HG03520 (cell line): Measurements from ENCODE around the gene HSD11B1.
A peak's percentile ranks its signal among the peaks of the same experiment; 100 is the strongest.
"Not testable (repeated sequence)": the region's sequence is repeated elsewhere in the genome, so short reads cannot be mapped to it uniquely, and the experiment has no call there.

Experiments
- ATAC-seq: cut with Tn5 transposase; IDR thresholded peaks from one replicate; pipeline ENCODE4 v1.9.1; 2021; ENCODE audit warnings: mild to moderate bottlenecking, moderate library complexity; ENCODE audit not compliant: unreplicated experiment

HSD11B1 gene

DNA sequence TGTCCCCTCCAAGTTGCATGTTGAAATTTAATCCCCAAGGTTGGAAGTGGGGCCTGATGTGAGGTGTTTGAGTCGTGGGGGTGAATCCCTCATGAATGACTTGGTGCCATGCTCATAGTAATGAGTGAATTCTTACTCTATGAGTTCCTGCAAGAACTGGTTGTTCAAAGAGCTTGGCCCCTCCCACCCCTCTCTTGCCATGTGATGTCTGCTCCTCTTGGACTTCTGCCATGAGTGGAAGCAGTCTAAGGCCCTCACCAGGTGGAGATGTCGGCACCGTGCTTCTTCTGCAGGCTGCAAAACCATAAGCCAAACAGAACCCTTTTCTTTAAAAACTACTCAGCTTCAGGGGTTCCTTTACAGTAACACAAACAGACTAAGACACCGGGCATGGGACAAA is 15.2 kb upstream of the HSD11B1 start:
- ATAC-seq = no peak

DNA sequence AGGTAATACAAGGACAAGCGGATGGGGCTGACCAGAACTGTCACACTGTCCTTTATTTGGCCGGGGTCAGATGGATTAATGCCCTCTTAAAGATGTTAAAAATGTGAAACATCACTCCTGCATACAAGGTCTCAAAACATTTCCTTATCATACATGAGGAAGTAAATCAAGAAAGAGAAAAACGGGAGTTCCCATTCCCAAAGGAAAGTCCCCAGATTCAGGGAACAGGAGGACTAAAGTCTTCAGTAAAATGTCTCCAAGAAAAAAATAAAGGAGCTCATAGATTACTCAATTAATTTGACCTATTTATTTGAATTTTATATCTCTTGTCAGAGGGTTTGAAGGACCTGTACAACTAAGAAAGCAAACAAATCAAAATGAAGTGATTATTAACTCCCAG is 13.4 kb upstream of the HSD11B1 start:
- no peak for ATAC-seq

DNA sequence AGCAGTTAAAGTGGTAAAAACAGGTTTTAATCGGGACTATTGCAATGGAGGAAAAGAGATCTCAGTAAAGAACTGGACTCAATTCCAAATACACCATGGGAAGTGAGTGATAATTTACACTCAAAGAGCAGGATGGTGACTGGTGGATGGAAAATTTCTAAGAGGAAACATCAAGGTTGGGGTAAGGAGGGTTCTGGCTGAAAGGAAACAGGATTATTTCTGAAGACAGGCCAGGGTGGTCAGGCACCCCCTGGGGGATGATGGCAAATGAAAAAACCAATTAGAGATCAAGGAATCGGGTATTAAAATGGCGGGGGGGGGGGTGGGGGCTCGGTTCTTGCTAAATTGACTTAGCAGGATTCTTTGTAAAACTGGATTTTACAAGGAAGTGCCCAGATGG is 12.3 kb upstream of the HSD11B1 start:
- no peak for ATAC-seq

DNA sequence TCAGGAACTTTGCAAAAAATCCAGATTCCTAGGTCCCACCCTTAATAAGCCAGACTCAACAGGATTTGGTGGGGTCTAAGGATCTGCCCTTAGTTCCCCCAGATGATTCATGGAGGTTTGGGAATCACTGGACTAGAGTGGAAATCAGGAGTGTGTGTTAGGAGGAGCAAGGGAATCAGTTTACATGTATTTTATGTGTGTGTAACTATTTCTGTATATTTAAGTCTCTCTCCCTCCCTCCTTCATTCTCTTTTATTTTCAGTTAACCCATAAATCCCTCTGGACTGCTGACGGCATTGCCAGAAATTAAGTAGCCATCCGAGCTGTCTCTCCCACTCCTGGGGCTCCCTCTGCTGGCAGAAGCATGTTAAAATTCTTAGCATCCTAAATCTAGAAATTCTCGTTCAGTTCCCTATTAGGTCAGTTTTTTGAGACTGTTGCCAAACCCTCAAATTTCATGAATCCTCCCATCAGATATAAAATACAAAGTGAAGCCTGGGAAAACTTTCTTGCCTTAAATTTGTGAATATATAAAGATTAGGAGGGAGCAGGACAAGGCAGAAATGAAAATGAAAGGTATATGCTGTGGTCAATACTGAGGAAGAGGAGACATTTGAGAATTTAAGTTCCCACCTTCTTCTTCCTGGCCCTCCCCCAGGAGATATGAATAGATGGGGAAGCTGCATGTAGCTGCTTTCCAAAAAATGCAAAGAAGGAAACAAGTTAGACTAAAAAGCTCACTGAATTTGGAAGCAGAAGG is 11.7 kb upstream of the HSD11B1 start:
- no peak for ATAC-seq

DNA sequence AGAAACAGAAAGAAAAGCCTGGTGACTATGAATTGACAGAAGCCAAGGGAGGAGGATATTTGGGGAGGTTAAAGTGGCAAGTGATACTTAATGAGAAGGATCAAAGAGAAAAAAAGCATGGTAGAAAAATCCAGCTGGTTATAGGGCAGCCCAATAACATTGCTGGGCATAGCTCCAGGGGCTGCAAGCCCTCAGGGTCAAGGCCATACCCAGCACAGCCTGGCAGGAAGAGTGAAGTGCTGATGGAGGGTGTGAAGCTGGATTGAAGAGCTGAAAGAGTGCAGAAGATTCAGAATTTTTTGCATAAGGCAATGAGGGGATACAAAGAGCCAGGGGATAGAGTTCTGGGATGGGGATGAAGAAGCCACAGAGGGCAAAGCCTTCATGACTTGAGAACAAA is 8.0 kb upstream of the HSD11B1 start:
- no peak for ATAC-seq

DNA sequence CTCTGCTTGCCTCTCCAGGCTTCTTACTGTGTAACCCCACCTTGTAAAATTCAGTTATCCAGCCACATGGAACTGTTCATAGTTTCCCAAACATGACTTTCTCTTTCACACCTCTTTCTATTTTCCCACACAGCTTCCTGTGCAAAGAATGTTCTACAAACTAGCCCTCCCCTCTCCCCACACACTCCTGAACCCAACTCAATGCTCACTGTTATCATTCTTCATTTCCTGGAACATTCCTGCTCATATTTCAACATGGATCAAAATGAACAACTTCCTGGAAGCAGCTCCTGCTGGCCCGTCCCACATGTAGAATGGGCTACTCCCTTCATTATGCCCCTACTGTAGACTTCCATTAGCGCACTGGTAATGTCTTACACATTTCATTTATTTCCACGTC is 7.5 kb upstream of the HSD11B1 start:
- no peak for ATAC-seq

DNA sequence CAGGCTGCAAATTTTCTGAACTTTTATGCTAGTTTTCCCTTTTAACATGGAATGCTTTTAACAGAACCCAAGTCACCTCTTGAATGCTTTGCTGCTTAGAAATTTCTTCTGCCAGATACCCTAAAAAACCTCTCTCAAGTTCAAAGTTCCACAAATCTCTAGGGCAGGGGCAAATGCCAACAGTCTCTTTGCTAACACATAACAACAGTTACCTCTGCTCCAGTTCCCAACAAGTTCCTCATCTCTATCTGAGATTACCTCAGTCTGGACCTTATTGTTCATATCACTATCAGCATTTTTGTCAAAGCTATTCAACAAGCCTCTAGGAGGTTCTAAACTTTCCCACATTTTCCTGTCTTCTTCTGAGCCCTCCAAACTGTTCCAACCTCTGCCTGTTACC is 4.0 kb upstream of the HSD11B1 start:
- not testable (repeated sequence) for ATAC-seq

DNA sequence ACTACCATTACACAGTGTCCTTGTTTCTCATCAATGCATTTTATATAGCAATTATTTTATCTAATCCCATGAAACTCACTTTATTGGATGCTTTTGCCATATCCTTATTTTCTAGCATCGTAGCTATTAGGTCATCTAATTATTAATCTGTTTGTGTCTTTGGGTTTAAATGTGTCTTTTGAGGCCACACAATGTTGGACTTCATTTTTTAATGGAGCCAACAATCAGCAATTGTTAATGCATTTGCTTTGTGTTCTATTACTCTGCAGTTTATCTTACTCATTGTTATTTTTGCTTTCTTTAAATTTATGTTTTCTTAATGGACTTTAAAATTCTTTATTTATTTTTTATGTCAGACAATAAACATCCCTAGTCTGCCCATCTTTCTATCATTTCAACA is 1.8 kb upstream of the HSD11B1 start:
- ATAC-seq = no peak

DNA sequence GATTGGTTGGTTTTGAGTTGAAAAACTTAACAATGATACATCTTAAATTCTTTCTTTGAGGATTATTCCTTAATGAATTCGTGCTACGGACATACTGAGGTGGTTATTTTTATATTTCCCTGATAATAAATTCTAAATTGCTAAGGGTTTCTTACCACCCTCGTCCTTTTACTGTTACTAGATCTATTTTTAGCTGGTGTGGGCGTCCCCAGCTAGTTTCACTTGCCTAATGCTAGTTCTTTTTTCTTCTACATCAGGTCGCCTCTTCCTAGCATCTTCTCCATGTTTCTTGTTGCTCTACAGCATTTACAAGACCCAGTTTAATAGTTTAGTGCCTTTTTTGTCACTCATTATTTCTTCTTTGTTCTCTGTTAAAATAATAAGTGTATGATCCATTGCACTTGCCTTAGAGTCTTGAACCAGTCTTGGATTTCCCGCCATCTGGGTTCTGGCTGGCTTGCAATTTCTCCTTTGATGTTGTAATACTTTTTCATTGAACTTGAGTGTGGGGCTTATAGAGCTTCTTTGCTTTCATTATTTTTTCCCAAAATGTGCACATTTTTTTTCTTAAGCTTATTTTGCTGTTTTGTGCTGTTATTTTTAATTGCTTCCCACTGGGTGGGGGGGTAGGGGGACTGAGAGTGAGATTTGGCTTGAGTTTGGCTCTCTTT is 677 bp upstream of the HSD11B1 start:
- ATAC-seq = peak; percentile 74

DNA sequence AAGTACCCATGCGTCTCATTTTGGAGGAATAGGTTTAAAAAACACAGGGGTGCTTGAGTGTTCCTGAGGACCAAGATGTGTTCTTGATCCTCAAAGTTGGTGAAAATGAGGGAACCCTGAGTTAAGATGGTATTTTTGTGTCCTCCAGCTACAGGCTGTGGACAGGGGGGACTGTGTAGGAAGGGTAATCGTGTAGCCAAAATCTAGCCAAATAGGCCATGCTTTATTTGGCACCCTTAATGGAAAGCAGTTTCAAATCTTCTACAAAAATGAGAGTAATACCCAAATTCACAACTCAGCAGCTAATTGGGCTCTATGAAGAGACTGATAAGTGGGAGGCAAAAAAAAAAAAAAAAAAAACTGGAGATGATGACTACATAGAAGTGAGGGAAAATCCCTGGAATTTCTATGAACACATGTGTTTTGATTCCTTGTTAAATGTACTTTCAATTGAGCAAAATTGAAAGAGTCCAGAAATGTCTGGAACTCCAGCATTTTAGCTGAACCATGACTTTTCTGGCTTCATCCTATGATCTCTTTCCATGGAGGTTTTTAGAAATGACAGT is 470 bp downstream of the HSD11B1 start:
- ATAC-seq = no peak

DNA sequence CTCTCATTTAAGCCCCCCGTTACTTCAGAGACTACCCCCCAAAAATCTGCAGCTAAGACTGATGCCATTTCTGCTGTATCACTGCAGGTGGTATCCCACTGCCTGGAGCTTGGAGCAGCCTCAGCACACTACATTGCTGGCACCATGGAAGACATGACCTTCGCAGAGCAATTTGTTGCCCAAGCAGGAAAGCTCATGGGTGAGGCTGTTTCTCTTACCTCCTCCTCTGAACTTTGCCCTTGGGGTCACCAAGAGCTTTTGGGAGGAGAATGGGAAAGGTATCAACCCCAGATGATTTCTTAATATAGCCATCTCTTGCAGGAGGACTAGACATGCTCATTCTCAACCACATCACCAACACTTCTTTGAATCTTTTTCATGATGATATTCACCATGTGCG is 2.0 kb downstream of the HSD11B1 start:
- no peak for ATAC-seq

DNA sequence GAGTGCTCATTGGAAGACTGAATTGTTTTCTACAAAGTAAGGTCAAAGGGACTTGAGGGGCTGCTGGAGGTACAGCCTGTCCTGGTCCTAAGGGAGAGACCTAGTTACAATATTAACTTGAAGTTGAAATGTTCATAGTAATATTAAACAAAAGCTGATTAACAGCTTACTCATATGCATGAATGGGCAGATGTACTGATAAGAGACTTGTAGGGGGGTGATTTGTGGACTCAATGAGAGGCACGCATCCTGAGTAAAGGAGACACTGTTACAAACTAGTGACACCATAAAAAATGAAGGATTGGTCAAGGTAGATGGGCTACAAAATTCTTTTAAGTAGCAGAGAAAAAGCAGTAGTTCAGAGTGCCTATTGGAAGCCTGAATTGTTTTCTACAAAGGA is 2.7 kb downstream of the HSD11B1 start:
- ATAC-seq = no peak

DNA sequence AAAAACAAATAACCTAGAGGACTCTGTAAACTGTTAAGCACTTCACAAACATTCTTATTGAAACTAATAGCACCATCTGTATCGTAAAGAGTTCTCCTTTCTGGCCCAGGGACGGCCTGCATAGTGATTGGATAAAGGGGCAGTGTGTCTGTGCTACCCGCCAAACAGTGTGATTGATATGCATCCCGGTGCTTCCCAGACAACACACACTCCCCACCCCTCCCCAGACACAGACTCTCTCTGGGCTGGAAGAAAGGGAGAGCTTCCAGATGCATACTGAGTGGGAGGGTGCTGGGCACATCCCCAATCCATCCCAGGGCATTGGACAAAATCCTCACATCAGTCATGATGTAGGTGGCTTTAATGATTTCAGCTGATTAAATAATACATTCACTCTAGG is 3.7 kb downstream of the HSD11B1 start:
- ATAC-seq = no peak

DNA sequence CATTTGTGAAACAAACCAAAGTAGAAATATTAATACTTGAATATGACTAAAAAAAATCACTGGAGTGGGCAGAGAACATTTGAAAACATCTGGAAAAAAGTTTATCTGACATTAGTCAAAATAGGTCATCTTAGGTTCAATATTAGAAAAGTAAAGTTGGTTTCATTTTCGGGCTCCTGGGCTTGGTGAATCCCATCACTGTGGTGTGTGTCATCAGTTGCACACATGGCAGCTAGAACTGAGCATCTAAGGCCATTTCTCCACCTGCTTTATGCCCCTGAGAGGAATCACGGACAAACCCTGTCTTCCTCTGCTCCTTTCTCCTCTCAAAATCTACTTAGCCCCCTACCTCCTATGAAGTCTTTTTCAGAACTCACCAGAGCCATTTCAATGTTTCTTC is 5.4 kb downstream of the HSD11B1 start:
- peak; percentile 71 for ATAC-seq

DNA sequence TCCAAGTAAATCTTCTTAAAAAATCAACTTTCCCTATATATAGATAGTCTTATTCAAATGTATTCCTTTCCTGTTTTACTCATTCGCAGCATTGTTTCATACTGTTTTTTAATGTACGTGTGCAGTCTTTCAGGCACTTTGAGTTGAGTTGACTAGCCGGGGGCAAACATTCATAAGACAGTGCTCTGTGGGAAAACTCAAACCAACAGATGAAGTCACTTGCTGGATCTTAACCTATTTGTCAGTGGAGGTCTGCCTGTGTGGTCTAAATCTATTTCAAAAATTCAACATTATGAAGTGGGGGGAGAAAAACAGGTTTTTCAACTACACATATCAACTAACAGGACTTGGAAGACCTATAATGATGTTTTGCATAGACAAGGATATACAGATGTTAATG is 6.2 kb downstream of the HSD11B1 start:
- ATAC-seq = no peak

DNA sequence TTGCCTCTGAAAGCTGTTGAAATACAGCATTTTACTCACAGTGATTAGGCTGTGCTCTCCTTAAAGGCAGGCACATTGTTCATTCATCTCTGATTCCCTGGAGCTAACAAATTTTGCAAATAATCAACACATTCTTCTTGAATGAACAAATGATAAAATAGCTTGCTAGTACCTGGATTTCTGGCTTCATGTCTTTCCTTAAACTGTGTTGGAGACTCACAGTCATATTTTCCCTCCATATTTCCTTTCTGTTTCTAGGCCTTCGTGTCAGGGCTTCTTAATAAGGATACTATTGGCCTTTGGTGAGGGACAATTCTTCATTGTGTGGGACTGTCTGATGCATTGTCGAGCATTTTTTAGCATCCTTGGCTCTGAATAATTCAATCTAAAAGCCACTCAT is 9.7 kb downstream of the HSD11B1 start:
- ATAC-seq = no peak

DNA sequence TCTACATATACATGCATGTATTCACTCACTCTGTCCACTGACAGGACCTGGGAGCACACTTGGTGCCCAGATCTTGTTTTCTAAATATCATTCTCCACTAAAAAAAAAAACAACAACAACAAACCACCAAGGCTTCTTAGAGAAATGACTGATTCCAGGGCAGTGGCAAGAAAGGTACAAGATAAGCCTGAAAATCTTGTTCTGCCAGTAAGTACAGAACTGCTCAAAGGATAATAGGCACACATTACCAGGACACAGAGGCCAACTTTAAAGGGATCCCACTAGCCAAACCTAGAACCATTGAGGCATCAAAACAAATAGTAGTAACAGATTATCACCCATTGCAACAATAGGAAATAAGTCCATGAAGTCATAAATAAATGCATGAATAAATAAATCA is 10.7 kb downstream of the HSD11B1 start:
- ATAC-seq = no peak

DNA sequence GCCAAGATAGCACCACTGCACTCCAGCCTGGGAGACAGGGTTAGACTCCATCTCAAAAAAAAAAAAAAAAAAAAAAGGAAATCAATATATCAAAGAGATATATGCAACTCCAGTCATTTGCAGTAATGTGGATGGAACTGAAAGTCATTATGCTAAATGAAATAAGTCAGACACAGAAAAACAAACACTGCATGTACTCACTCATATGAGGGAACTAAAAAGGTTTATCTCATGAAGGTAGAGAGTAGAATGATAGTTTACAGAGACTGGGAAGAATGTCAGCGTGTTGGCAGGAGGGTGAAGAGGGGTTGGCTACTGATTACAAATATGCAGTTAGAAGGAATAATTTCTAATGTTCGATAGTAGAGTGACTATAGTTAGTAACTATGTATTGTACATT is 13.2 kb downstream of the HSD11B1 start:
- ATAC-seq = no peak

DNA sequence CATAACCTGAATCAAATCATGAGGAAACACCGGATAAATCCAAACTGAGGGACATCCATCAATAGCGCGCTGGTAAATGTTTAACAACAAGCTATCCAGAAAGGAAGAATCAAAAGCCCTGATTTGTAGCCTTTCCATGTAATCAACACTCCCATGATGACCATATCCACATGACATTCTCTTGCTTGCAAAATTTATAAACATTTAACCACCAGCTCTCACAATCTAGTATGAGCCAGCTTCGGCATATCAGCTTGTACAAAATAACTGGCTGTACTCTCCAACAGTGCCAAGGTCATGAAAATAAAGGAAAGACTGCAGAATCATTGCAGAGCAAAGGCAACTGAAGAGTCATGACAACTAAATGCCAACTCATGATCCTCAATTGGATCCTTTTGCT is 15.7 kb downstream of the HSD11B1 start:
- no peak for ATAC-seq

DNA sequence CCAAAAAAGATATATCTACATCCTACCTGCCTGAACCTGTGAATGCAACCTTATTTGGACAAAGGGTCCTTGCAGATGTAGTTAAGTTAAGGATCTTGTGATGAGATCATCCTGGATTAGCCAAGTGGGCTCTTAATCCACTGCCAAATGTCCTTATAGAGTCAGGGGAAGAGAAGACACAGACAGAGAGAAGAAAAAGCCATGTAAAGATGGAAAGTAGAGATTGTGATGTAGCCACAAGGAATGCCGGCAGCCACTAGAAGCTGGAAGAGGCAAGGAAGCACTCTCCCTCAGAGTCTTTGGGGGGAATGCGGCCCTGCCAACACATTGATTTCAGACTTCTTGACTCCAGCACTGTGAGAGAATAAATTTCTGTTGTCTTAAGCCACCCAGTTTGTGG is 16.2 kb downstream of the HSD11B1 start:
- no peak for ATAC-seq

DNA sequence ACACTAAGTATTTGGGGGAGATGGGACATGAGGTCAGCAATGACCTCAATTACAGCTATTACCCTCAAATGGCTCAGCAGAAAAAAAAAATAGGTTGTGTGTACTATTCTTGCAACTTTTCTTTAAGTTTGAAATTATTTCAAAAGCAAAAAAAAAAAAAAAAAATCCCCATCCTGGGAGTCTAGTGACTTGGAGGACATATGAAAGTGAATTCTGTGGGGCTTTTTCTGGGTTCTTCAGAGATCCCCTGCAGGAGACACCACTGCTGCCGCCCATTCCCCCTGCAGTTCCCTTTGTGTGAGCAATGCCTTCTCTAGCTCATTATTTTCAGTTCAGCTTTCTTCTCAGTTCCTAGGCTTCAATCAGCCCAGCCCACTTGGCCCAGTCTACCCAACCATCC is 16.7 kb downstream of the HSD11B1 start:
- ATAC-seq = no peak

DNA sequence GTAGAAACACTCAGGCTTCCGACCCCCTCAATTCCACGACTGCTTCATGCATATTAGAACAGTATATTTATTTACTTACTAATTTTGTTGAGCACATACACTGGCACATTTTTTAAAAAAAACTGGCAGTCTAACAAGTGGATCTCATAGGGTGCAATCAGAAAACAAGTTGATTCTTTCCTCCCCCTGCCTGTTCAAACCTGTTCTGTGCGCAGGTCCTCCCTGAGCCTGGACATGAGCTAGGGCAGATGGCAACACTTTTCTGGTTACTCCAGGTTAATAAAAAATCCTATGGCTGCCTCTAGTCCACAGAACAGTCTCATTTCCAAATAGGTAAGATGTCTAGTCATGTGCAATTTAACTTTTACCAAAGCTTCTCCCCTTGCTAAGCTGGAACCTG is 18.6 kb downstream of the HSD11B1 start:
- ATAC-seq = no peak
